GM12878 (cell line): ENCODE measurements around the gene ZNF367. TPM values are rescaled to one million over a fixed set of nuclear protein-coding genes. Genes with fewer than 3 reads are reported as not detected.

Experiments used
- ATAC-seq: fragments of 200-7000 bp; cut with Tn5 transposase; 3 replicates; pipeline ENCODE4 v1.9.1; 2020; ENCODE audit warnings: mild to moderate bottlenecking, moderate library complexity
- BruUV-seq: library from RNA; stranded (reverse); fragments of 400-500 nt; replicated peaks from 2 replicates; lab custom pipeline; 2021; lab: Mats Ljungman, UMichigan
- CTCF ChIA-PET: fragments of 300-600 bp; sonication (Branson Sonifier 250); formaldehyde crosslinking; extraction: SDS; loops from one replicate; lab custom pipeline; 2021; ENCODE audit warnings: inconsistent platforms; lab: Yijun Ruan, JAX
- POLR2A ChIA-PET: fragments of 350-600 bp; formaldehyde crosslinking; extraction: SDS; loops from one replicate; lab custom pipeline; 2021; ENCODE audit warnings: inconsistent platforms; lab: Charles Lee
- RAD21 ChIA-PET: fragments of 300-600 bp; sonication (Branson Sonifier 250); formaldehyde crosslinking; loops from one replicate; lab custom pipeline; 2023; ENCODE audit warnings: antibody characterized with exemption; ENCODE audit not compliant: unreplicated experiment; lab: Charles Lee
- SMC1A ChIA-PET: fragments of 300-600 bp; sonication (Branson Sonifier 250); formaldehyde crosslinking; loops from one replicate; lab custom pipeline; 2023; ENCODE audit not compliant: unreplicated experiment, uncharacterized antibody; lab: Charles Lee
- DNase-seq: peaks from one replicate; pipeline ENCODE4 v3.0.0-alpha.2; 2011; ENCODE audit warnings: low read depth, low spot score
- FAIRE-seq: peaks from 3 replicates; lab custom pipeline; 2011; peaks lifted over from hg19 to GRCh38; lab: Jason Lieb, UNC
- H2AFZ ChIP-seq: 2 replicates; pipeline ENCODE4 v1.6.0; 2011; ENCODE audit warnings: low read depth, low read length, control low read depth; ENCODE audit not compliant: control insufficient read depth
- H3K27ac ChIP-seq: 2 replicates; pipeline ENCODE4 v1.5.1; 2011; ENCODE audit warnings: control low read depth; ENCODE audit not compliant: control insufficient read depth, insufficient read depth
- H3K27me3 ChIP-seq, 2 experiments: replicated peaks in 1 of 2; 2 replicates each; pipeline versions ENCODE4 v1.6.0 to v1.6.1; 2011; ENCODE audit warnings: low read length in 1 of 2; ENCODE audit not compliant: control insufficient read depth in 2 of 2, insufficient read depth in 2 of 2
- H3K36me3 ChIP-seq, 2 experiments: 2 replicates each; pipeline ENCODE4 v1.5.1; 2011; ENCODE audit warnings: low read length in 1 of 2; ENCODE audit not compliant: control insufficient read depth in 2 of 2, insufficient read depth in 2 of 2
- H3K4me1 ChIP-seq: 2 replicates; pipeline ENCODE4 v1.6.1; 2011; ENCODE audit warnings: mild to moderate bottlenecking, low read length, moderate library complexity, mixed read lengths; ENCODE audit not compliant: control insufficient read depth, insufficient read depth
- H3K4me2 ChIP-seq: 2 replicates; pipeline ENCODE4 v1.6.0; 2011; ENCODE audit warnings: control low read depth; ENCODE audit not compliant: control insufficient read depth, insufficient read depth
- H3K4me3 ChIP-seq: fragments of 200-600 bp; sonication (generic); 2 replicates; pipeline ENCODE4 v1.5.1; 2016
- H3K79me2 ChIP-seq: 2 replicates; pipeline ENCODE4 v1.6.0; 2011; ENCODE audit warnings: low read length; ENCODE audit not compliant: control insufficient read depth, insufficient read depth
- H3K9ac ChIP-seq: 2 replicates; pipeline ENCODE4 v1.8.0; 2011; ENCODE audit warnings: low read length, control low read depth, mixed read lengths; ENCODE audit not compliant: control insufficient read depth, insufficient read depth
- H3K9me3 ChIP-seq: replicated peaks from 3 replicates; pipeline ENCODE4 v1.5.1; 2011; ENCODE audit warnings: mild to moderate bottlenecking, low read length; ENCODE audit not compliant: control insufficient read depth, insufficient read depth
- H4K20me1 ChIP-seq: 2 replicates; pipeline ENCODE4 v1.6.0; 2011; ENCODE audit not compliant: control insufficient read depth, insufficient read depth
- EP300 ChIP-seq, 2 experiments: fragments of 150-350 bp in 1 of 2; IDR thresholded peaks; 2 replicates each; pipeline ENCODE4 v1.6.1; 2011 to 2012; ENCODE audit warnings: low read depth in 2 of 2, low read length in 2 of 2, borderline replicate concordance in 1 of 2, improper control_type of control experiment in 1 of 2, inconsistent platforms in 1 of 2; ENCODE audit not compliant: control insufficient read depth in 1 of 2
- MTA2 ChIP-seq: fragments of 450-650 bp; IDR thresholded peaks from 2 replicates; pipeline ENCODE4 v1.6.1; 2016; ENCODE audit warnings: low read depth, mild to moderate bottlenecking, moderate library complexity
- REST ChIP-seq: IDR thresholded peaks from 2 replicates; pipeline ENCODE4 v1.6.1; 2012; ENCODE audit warnings: mild to moderate bottlenecking, low read depth, low read length
- RUNX3 ChIP-seq: IDR thresholded peaks from 2 replicates; pipeline ENCODE4 v1.6.1; 2012; ENCODE audit warnings: low read length, inconsistent platforms
- TAF1 ChIP-seq: IDR thresholded peaks from 2 replicates; pipeline ENCODE4 v1.6.1; 2011; ENCODE audit warnings: mild to moderate bottlenecking, low read depth, low read length, borderline replicate concordance
- ZBTB40 ChIP-seq: fragments of 450-650 bp; IDR thresholded peaks from 2 replicates; pipeline ENCODE4 v1.6.1; 2016; ENCODE audit warnings: mild to moderate bottlenecking, moderate library complexity, borderline replicate concordance
- WGBS: methylation state at CpG from one replicate; pipeline ENCODE4 v1.1.6; 2016; ENCODE audit warnings: low lambda C conversion rate; ENCODE audit not compliant: insufficient replicate concordance, insufficient coverage; ENCODE audit errors: missing lambda C conversion rate; 5-methylcytosine and 5-hydroxymethylcytosine counted together
- in situ Hi-C: fragments of 300-500 bp; cut with MboI; formaldehyde crosslinking; loops from 9 replicates; pipeline ENCODE4 v1.14.3; 2018; ENCODE audit warnings: mixed read lengths
- intact Hi-C: fragments of 100-400 bp; cut with micrococcal nuclease; formaldehyde crosslinking; loops from one replicate; pipeline ENCODE4 v1.14.2; 2022; ENCODE audit not compliant: unreplicated experiment
- polyA plus RNA-seq, 11 experiments: library from polyadenylated mRNA; depleted of rRNA in 4 of 11; unstranded in 6 of 11; stranded (reverse) in 5 of 11; fragments of >200 nt; fragmentation: Nextera tagmentation in 4 of 11; fragmentation: Illumina TruSeq in 1 of 11; extraction: Ambion mirVana in 4 of 11; extraction: Trizol in 1 of 11; gene quantifications; 1 replicate in 1 of 11; 2 replicates in 10 of 11; pipeline versions ENCODE4 v1.2.1 to v1.2.3, GENCODE V29; 2011 to 2016; ENCODE audit warnings: inconsistent platforms in 2 of 11, missing spikeins in 2 of 11, low read depth in 1 of 11
- total RNA-seq, 4 experiments: library from RNA; depleted of rRNA in 3 of 4; stranded (reverse); fragments of >200 nt in 3 of 4; fragmentation: Illumina TruSeq in 1 of 4; extraction: Trizol in 1 of 4; gene quantifications; 2 replicates each; pipeline versions ENCODE4 v1.2.1 to v1.2.3, GENCODE V29; 2013 to 2021

Gene ZNF367
- total and polyA plus RNA-seq, 10 of the 15 experiments (the other 5 are each of a cell fraction or from before 2014, with no cell fraction given), result 2.9 to 16.3 (median 11.1) TPM

GRCh38 chr9:96423322-96423984, 5.3 kb upstream of the ZNF367 start:
- no peak for DNase-seq
- Histone ChIP-seq H3K36me3 (no peaks in the 10 kb centered on the region), H3K4me2 (no peak overlapping the region), H3K4me1 (peaks cover 14% of the 10 kb centered on the region), H4K20me1 (no peaks in the 10 kb centered on the region), H3K27me3 (no peaks in the 10 kb centered on the region), H3K9ac (no peak overlapping the region), H3K4me3 (no peak overlapping the region), H3K9me3 (no peaks in the 10 kb centered on the region), H2AFZ (no peak overlapping the region), H3K27ac (no peak overlapping the region), H3K79me2 (no peaks in the 10 kb centered on the region)
- ATAC-seq, result no peak
- CTCF ChIA-PET, result interaction anchor here (1.1 kb wide), 1 partner anchor 19 kb away, joined by 6 read pairs; no protein-coding TSS in a partner anchor
- intact Hi-C loops, result no loop called here
- SMC1A ChIA-PET, result interaction anchor here (0.6 to 3.4 kb wide), 3 partner anchors 17 to 29 kb away, joined by 3 to 16 read pairs (median 8); partner anchors contain the start of gene HABP4
- 95% methylated on average over 8 of the region's 8 CpGs for WGBS
- TF ChIP-seq ZBTB40 (no peak), RUNX3 (no peak), EP300 (IDR thresholded peaks at IDR 0.05; ENCODE audit: borderline replicate concordance in 1 of 2, control insufficient read depth in 1 of 2, low read depth in 2 of 2, low read length in 2 of 2) (no peak), REST (no peak), TAF1 (no peak), MTA2 (no peak)
- in situ Hi-C loops, result loop anchor here (25.0 kb wide), 1 partner anchor 1214 kb away; the partner anchor contains the start of genes NCBP1 and TSTD2
- POLR2A ChIA-PET, result interaction anchor here (0.6 to 2.1 kb wide), 3 partner anchors 10 to 137 kb away, joined by 4 to 6 read pairs (median 4); partner anchors contain the start of gene HABP4
- BruUV-seq, result no TSS peak
- RAD21 ChIA-PET, result interaction anchor here (1.3 kb wide), 1 partner anchor 26 kb away, joined by 3 read pairs; the partner anchor contains the start of gene HABP4
- FAIRE-seq, result no peak
